Endothelial cell of umbilical vein (primary cell): ENCODE data around the gene IL17REL. TPM values are rescaled to one million over a fixed set of nuclear protein-coding genes. Genes with fewer than 3 reads are reported as not detected.

Experiments used
- BruUV-seq: library from RNA; stranded (reverse); fragments of 400-500 nt; replicated peaks from 2 replicates; lab custom pipeline; 2021; lab: Mats Ljungman, UMichigan
- CTCF ChIA-PET: fragments of 300-600, 350-600 bp; sonication (Branson Sonifier 250); formaldehyde crosslinking; loops from one replicate; lab custom pipeline; 2021; ENCODE audit warnings: antibody characterized with exemption, inconsistent platforms; lab: Charles Lee
- POLR2A ChIA-PET: fragments of 300-600, 350-600 bp; sonication (Branson Sonifier 250); formaldehyde crosslinking; loops from one replicate; lab custom pipeline; 2021; ENCODE audit warnings: antibody characterized with exemption, inconsistent platforms; lab: Charles Lee
- DNase-seq: peaks from one replicate; pipeline ENCODE4 v3.0.0-alpha.2; 2011; ENCODE audit warnings: low read depth, low spot score
- FAIRE-seq: peaks from 2 replicates; lab custom pipeline; 2011; peaks lifted over from hg19 to GRCh38; lab: Jason Lieb, UNC
- H2AFZ ChIP-seq: 2 replicates; pipeline ENCODE4 v1.6.0; 2012; ENCODE audit warnings: low read depth, low read length, control low read depth, inconsistent platforms
- H3K27ac ChIP-seq: 2 replicates; pipeline ENCODE4 v1.5.1; 2011; ENCODE audit warnings: low read depth, mild to moderate bottlenecking, control low read depth, low read length, moderate library complexity; ENCODE audit not compliant: insufficient read depth
- H3K27me3 ChIP-seq, 2 experiments: 2 replicates each; pipeline versions ENCODE4 v1.6.0 to v1.6.1; 2011; ENCODE audit warnings: low read length in 2 of 2, mixed read lengths in 1 of 2; ENCODE audit not compliant: control insufficient read depth in 2 of 2, insufficient read depth in 2 of 2
- H3K36me3 ChIP-seq, 2 experiments: 2 replicates in 1 of 2; 3 replicates in 1 of 2; pipeline ENCODE4 v1.5.1; 2011; ENCODE audit warnings: low read length in 2 of 2, mild to moderate bottlenecking in 1 of 2, moderate library complexity in 1 of 2; ENCODE audit not compliant: control insufficient read depth in 2 of 2, insufficient read depth in 2 of 2; ENCODE audit errors: extremely low read depth in 1 of 2
- H3K4me1 ChIP-seq: 3 replicates; pipeline ENCODE4 v1.5.1; 2011; ENCODE audit warnings: mild to moderate bottlenecking, low read length; ENCODE audit not compliant: control insufficient read depth, insufficient read depth; ENCODE audit errors: extremely low read depth
- H3K4me2 ChIP-seq: 2 replicates; pipeline ENCODE4 v1.6.1; 2011; ENCODE audit warnings: low read length, control low read depth, mixed read lengths; ENCODE audit not compliant: insufficient read depth
- H3K4me3 ChIP-seq, 3 experiments: fragments of 200-600 bp in 1 of 3; sonication (generic), shearing (Covaris generic) in 1 of 3; replicated peaks in 1 of 3; 2 replicates each; pipeline ENCODE4 v1.5.1; 2011 to 2016; ENCODE audit warnings: control low read depth in 3 of 3, low read length in 3 of 3, mild to moderate bottlenecking in 2 of 3, inconsistent platforms in 1 of 3, low read depth in 1 of 3, moderate library complexity in 1 of 3; ENCODE audit not compliant: insufficient read depth in 1 of 3
- H3K79me2 ChIP-seq: 2 replicates; pipeline ENCODE4 v1.6.0; 2012; ENCODE audit warnings: low read length, inconsistent platforms; ENCODE audit not compliant: control insufficient read depth, insufficient read depth
- H3K9ac ChIP-seq: replicated peaks from 2 replicates; pipeline ENCODE3; 2011; ENCODE audit warnings: low read length, control low read depth; ENCODE audit not compliant: insufficient read depth; ENCODE audit errors: extremely low read depth
- H3K9me1 ChIP-seq: replicated peaks from 3 replicates; pipeline ENCODE4 v1.6.0; 2011; ENCODE audit warnings: mild to moderate bottlenecking, low read length; ENCODE audit not compliant: control insufficient read depth, insufficient read depth; ENCODE audit errors: extremely low read depth
- H3K9me3 ChIP-seq: replicated peaks from 2 replicates; pipeline ENCODE4 v1.5.1; 2012; ENCODE audit warnings: low read length, inconsistent platforms; ENCODE audit not compliant: control insufficient read depth, insufficient read depth
- H4K20me1 ChIP-seq: replicated peaks from 2 replicates; pipeline ENCODE3; 2011; ENCODE audit warnings: mild to moderate bottlenecking, low read length; ENCODE audit not compliant: control insufficient read depth, insufficient read depth; ENCODE audit errors: extremely low read depth
- EZH2 ChIP-seq: IDR thresholded peaks from 2 replicates; pipeline ENCODE4 v1.6.1; 2012; ENCODE audit warnings: borderline replicate concordance, low read depth, mild to moderate bottlenecking, moderate library complexity, low read length, inconsistent platforms; ENCODE audit not compliant: severe bottlenecking
- FOS ChIP-seq: IDR thresholded peaks from 2 replicates; pipeline ENCODE4 v1.6.1; 2011; ENCODE audit warnings: mild to moderate bottlenecking, low read length, moderate library complexity, borderline replicate concordance; ENCODE audit not compliant: insufficient read depth
- GATA2 ChIP-seq: IDR thresholded peaks from 2 replicates; pipeline ENCODE4 v1.7.0; 2011; ENCODE audit warnings: low read depth, mild to moderate bottlenecking, moderate library complexity, mixed read lengths, low read length; ENCODE audit not compliant: insufficient read length, insufficient read depth
- JUN ChIP-seq: IDR thresholded peaks from 2 replicates; pipeline ENCODE4 v1.6.1; 2011; ENCODE audit warnings: borderline replicate concordance, low read depth; ENCODE audit not compliant: insufficient read length, insufficient read depth
- MYC ChIP-seq: IDR thresholded peaks from one replicate; pipeline ENCODE4 v1.6.1; 2011; ENCODE audit warnings: mild to moderate bottlenecking, low read depth, low read length
- POLR2A ChIP-seq: IDR thresholded peaks from 2 replicates; pipeline ENCODE4 v1.6.1; 2012; ENCODE audit warnings: low read depth, mild to moderate bottlenecking, control low read depth, low read length
- POLR2AphosphoS5 ChIP-seq: IDR thresholded peaks from 2 replicates; pipeline ENCODE4 v1.6.1; 2012; ENCODE audit warnings: low read depth, mild to moderate bottlenecking, control low read depth, low read length, moderate library complexity; ENCODE audit not compliant: insufficient read depth
- dilution Hi-C: fragments of 300-500 bp; cut with MboI; formaldehyde crosslinking; loops from one replicate; pipeline ENCODE4 v1.15.0; 2019; ENCODE audit warnings: low sequenced_read_pairs; ENCODE audit not compliant: extremely low pct_ligation_motif_present
- intact Hi-C: fragments of 100-400 bp; cut with micrococcal nuclease; formaldehyde crosslinking; loops from one replicate; pipeline ENCODE4 v1.10.0; 2022
- polyA plus RNA-seq, 4 experiments: library from polyadenylated mRNA; depleted of rRNA in 3 of 4; stranded (reverse) in 3 of 4; unstranded in 1 of 4; fragments of >200 nt; gene quantifications; 2 replicates each; pipeline versions ENCODE4 v1.2.1 to v1.2.3, GENCODE V29; 2011 to 2012; ENCODE audit warnings: missing spikeins in 1 of 4
- total RNA-seq: library from RNA; stranded (reverse); gene quantifications from 2 replicates; pipeline ENCODE4 v1.2.3, GENCODE V29; 2021
- TF ChIP-seq, protein P1 (sequence below), 2 donors: IDR thresholded peaks; 1 replicate in 1 of 2; 2 replicates in 1 of 2; pipeline ENCODE4 v1.5.1; 2011; ENCODE audit warnings: low read length in 2 of 2, mild to moderate bottlenecking in 2 of 2, moderate library complexity in 2 of 2, control low read depth in 1 of 2, inconsistent platforms in 1 of 2, low read depth in 1 of 2; ENCODE audit not compliant: insufficient read depth in 1 of 2; ENCODE audit errors: extremely low read depth in 1 of 2
- TF ChIP-seq, protein P2 (sequence below): IDR thresholded peaks from 2 replicates; pipeline ENCODE4 v1.6.1; 2011; ENCODE audit not compliant: insufficient read depth, insufficient read length

IL17REL gene
- total and polyA plus RNA-seq, 2 donors (not counting 3 experiments of a cell fraction or from before 2014, with no cell fraction given): 0.06 to 0.15 TPM

GRCh38 chr22:49967706-49968208, 44.8 kb downstream of the IL17REL start:
- H3K27me3 ChIP-seq: no peaks in the 10 kb centered on the region
- no peak overlapping the region for H3K4me2 ChIP-seq
- no peak overlapping the region for H3K27ac ChIP-seq
- BruUV-seq: no TSS peak
- intact Hi-C loops (loop anchor here (1.0 kb wide), 1 partner anchor 36 kb away; no protein-coding TSS in a partner anchor), dilution Hi-C loops (no loop called here)
- peaks cover 15 to 26% of the 10 kb centered on the region in 2 experiments for H3K36me3 ChIP-seq
- TF ChIP-seq FOS: no peak
- no peak for TF ChIP-seq POLR2A
- TF ChIP-seq, protein P1, sequence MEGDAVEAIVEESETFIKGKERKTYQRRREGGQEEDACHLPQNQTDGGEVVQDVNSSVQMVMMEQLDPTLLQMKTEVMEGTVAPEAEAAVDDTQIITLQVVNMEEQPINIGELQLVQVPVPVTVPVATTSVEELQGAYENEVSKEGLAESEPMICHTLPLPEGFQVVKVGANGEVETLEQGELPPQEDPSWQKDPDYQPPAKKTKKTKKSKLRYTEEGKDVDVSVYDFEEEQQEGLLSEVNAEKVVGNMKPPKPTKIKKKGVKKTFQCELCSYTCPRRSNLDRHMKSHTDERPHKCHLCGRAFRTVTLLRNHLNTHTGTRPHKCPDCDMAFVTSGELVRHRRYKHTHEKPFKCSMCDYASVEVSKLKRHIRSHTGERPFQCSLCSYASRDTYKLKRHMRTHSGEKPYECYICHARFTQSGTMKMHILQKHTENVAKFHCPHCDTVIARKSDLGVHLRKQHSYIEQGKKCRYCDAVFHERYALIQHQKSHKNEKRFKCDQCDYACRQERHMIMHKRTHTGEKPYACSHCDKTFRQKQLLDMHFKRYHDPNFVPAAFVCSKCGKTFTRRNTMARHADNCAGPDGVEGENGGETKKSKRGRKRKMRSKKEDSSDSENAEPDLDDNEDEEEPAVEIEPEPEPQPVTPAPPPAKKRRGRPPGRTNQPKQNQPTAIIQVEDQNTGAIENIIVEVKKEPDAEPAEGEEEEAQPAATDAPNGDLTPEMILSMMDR (IDR thresholded peaks at IDR 0.05; ENCODE audit: extremely low read depth in 1 of 2, insufficient read depth in 1 of 2, low read depth in 1 of 2, low read length in 2 of 2): no peak
- no peak for TF ChIP-seq EZH2
- TF ChIP-seq POLR2AphosphoS5: no peak
- TF ChIP-seq JUN: no peak
- TF ChIP-seq, protein P2, sequence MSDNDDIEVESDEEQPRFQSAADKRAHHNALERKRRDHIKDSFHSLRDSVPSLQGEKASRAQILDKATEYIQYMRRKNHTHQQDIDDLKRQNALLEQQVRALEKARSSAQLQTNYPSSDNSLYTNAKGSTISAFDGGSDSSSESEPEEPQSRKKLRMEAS: no peak
- no peak for TF ChIP-seq MYC
- TF ChIP-seq GATA2: no peak
- H3K9me3 ChIP-seq: no peaks in the 10 kb centered on the region
- FAIRE-seq (no peak), DNase-seq (no peak)
- H3K79me2 ChIP-seq: peaks cover 27% of the 10 kb centered on the region
- ChIA-PET CTCF (interaction anchor here (1.4 to 3.0 kb wide), 4 partner anchors 16 to 239 kb away, joined by 4 to 10 read pairs (median 6); no protein-coding TSS in a partner anchor), POLR2A (no interaction called here)
- no peak overlapping the region for H2AFZ ChIP-seq
- no peaks in the 10 kb centered on the region for H4K20me1 ChIP-seq
- no peak overlapping the region for H3K9ac ChIP-seq
- H3K4me3 ChIP-seq: no peak overlapping the region
- H3K9me1 ChIP-seq: no peaks in the 10 kb centered on the region
- peaks cover 21% of the 10 kb centered on the region for H3K4me1 ChIP-seq
